Caco-2 (cell line): ENCODE results near the gene C10orf120. TPM values are rescaled to one million over a fixed set of nuclear protein-coding genes. Genes with fewer than 3 reads are reported as not detected.

Experiments
- BruUV-seq: library from RNA; stranded (reverse); fragments of 400-500 nt; replicated peaks from 2 replicates; lab custom pipeline; 2021; lab: Mats Ljungman, UMichigan
- CTCF ChIA-PET: fragments of 300-600 bp; sonication (Branson Sonifier 250); formaldehyde crosslinking; loops from one replicate; lab custom pipeline; 2022; ENCODE audit warnings: antibody characterized with exemption; lab: Charles Lee
- POLR2A ChIA-PET: fragments of 300-600 bp; sonication (Branson Sonifier 250); formaldehyde crosslinking; loops from one replicate; lab custom pipeline; 2022; ENCODE audit warnings: antibody characterized with exemption; lab: Charles Lee
- DNase-seq, 2 experiments: peaks; one replicate each; pipeline versions ENCODE4 v3.0.0 to v3.0.0-alpha.2; 2020 to 2022
- H3K27me3 ChIP-seq: replicated peaks from 2 replicates; pipeline ENCODE4 v1.6.0; 2011; ENCODE audit warnings: low read length; ENCODE audit not compliant: control insufficient read depth, insufficient read depth
- H3K36me3 ChIP-seq: 2 replicates; pipeline ENCODE4 v1.5.1; 2011; ENCODE audit warnings: low read length; ENCODE audit not compliant: control insufficient read depth, insufficient read depth
- H3K4me1 ChIP-seq: fragments of 250-450 bp; sonication (Bioruptor Pico); 2 replicates; pipeline ENCODE4 v1.5.1; 2020; ENCODE audit warnings: mild to moderate bottlenecking
- H3K4me3 ChIP-seq: 2 replicates; pipeline ENCODE4 v1.5.1; 2011; ENCODE audit warnings: low read depth, mild to moderate bottlenecking, control low read depth, low read length
- H3K9me3 ChIP-seq: fragments of 250-450 bp; sonication (Bioruptor Pico); 2 replicates; pipeline ENCODE4 v1.5.1; 2020; ENCODE audit warnings: mild to moderate bottlenecking, moderate library complexity
- H3K27ac Mint-ChIP-seq: one replicate; pipeline ENCODE4 v1.8.0; 2022; ENCODE audit warnings: mixed read lengths; ENCODE audit not compliant: unreplicated experiment
- H3K27me3 Mint-ChIP-seq: one replicate; pipeline ENCODE4 v1.8.0; 2022; ENCODE audit warnings: mixed read lengths; ENCODE audit not compliant: insufficient read depth, unreplicated experiment
- H3K36me3 Mint-ChIP-seq: one replicate; pipeline ENCODE4 v1.8.0; 2022; ENCODE audit warnings: mild to moderate bottlenecking, mixed read lengths; ENCODE audit not compliant: insufficient read depth, unreplicated experiment
- H3K4me1 Mint-ChIP-seq: one replicate; pipeline ENCODE4 v1.8.0; 2022; ENCODE audit warnings: low read depth, mixed read lengths; ENCODE audit not compliant: unreplicated experiment
- H3K4me3 Mint-ChIP-seq: one replicate; pipeline ENCODE4 v1.8.0; 2022; ENCODE audit warnings: mild to moderate bottlenecking, moderate library complexity, mixed read lengths; ENCODE audit not compliant: unreplicated experiment
- H3K9me3 Mint-ChIP-seq: one replicate; pipeline ENCODE4 v1.8.0; 2022; ENCODE audit warnings: mixed read lengths; ENCODE audit not compliant: unreplicated experiment
- CTCF ChIP-seq, 2 experiments: fragments of 200-600 bp in 1 of 2; IDR thresholded peaks; 1 replicate in 1 of 2; 2 replicates in 1 of 2; pipeline versions ENCODE4 v1.5.1 to v1.8.0; 2011 to 2022; ENCODE audit warnings: antibody characterized with exemption in 1 of 2, control low read depth in 1 of 2, inconsistent platforms in 1 of 2, low read depth in 1 of 2, low read length in 1 of 2, mild to moderate bottlenecking in 1 of 2, moderate library complexity in 1 of 2; ENCODE audit not compliant: insufficient read depth in 1 of 2, severe bottlenecking in 1 of 2, unreplicated experiment in 1 of 2
- intact Hi-C: fragments of 100-400 bp; cut with micrococcal nuclease; formaldehyde crosslinking; loops from one replicate; pipeline ENCODE4 v1.10.0; 2022; ENCODE audit not compliant: unreplicated experiment
- total RNA-seq: library from RNA; stranded (reverse); gene quantifications from 2 replicates; pipeline ENCODE4 v1.2.3, GENCODE V29; 2022

C10orf120 gene
- total RNA-seq, 1 experiment from 2014 or later = not detected

GRCh38 chr10:122660696-122661095 is 39.0 kb downstream of the C10orf120 start:
- H3K9me3 ChIP-seq = no peaks in the 10 kb centered on the region
- no peaks in the 10 kb centered on the region for H3K36me3 ChIP-seq
- no peaks in the 10 kb centered on the region for H3K4me1 ChIP-seq
- ChIA-PET POLR2A (no interaction called here), CTCF (no interaction called here)
- H3K27me3 Mint-ChIP-seq = peaks cover 18% of the 10 kb centered on the region
- H3K4me1 Mint-ChIP-seq = no peaks in the 10 kb centered on the region
- H3K36me3 Mint-ChIP-seq = no peaks in the 10 kb centered on the region
- H3K27ac Mint-ChIP-seq = no peak overlapping the region
- no peaks in the 10 kb centered on the region for H3K9me3 Mint-ChIP-seq
- no peak for TF ChIP-seq CTCF (IDR thresholded peaks at IDR 0.05; ENCODE audit: insufficient read depth in 1 of 2, low read depth in 1 of 2, low read length in 1 of 2, severe bottlenecking in 1 of 2, unreplicated experiment in 1 of 2)
- H3K4me3 ChIP-seq = no peak overlapping the region
- H3K27me3 ChIP-seq = peaks cover 1% of the 10 kb centered on the region; the same call in 1 of the 2 replicates
- no peak overlapping the region for H3K4me3 Mint-ChIP-seq
- intact Hi-C loops = no loop called here
- DNase-seq = no peak
- no TSS peak for BruUV-seq

- intact Hi-C loops = no loop called here
- Histone ChIP-seq H3K36me3 (no peaks in the 10 kb centered on the region), H3K4me3 (no peak overlapping the region), H3K27me3 (peaks cover 1% of the 10 kb centered on the region; the same call in 1 of the 2 replicates), H3K4me1 (no peaks in the 10 kb centered on the region), H3K9me3 (no peaks in the 10 kb centered on the region)
- no peak for TF ChIP-seq CTCF (IDR thresholded peaks at IDR 0.05; ENCODE audit: insufficient read depth in 1 of 2, low read depth in 1 of 2, low read length in 1 of 2, severe bottlenecking in 1 of 2, unreplicated experiment in 1 of 2)
- POLR2A ChIA-PET = no interaction called here
- CTCF ChIA-PET = interaction anchor here (1.4 kb wide), 1 partner anchor 11 kb away, joined by 3 read pairs; no protein-coding TSS in a partner anchor
- no TSS peak for BruUV-seq
- Mint-ChIP-seq H3K36me3 (no peaks in the 10 kb centered on the region), H3K27me3 (peaks cover 21% of the 10 kb centered on the region), H3K4me1 (no peaks in the 10 kb centered on the region), H3K27ac (no peak overlapping the region), H3K9me3 (no peaks in the 10 kb centered on the region), H3K4me3 (no peak overlapping the region)
- DNase-seq = no peak
These were observed 40.0 kb downstream of the C10orf120 start for GRCh38 chr10:122659651-122660050.

GRCh38 chr10:122659126-122659525 is 40.5 kb downstream of the C10orf120 start:
- CTCF ChIA-PET = interaction anchor here (1.4 kb wide), 1 partner anchor 10 kb away, joined by 3 read pairs; no protein-coding TSS in a partner anchor
- H3K27me3 Mint-ChIP-seq = peaks cover 19% of the 10 kb centered on the region

More at GRCh38 chr10:122659126-122659525, 40.5 kb downstream of the C10orf120 start:
- TF ChIP-seq CTCF (IDR thresholded peaks at IDR 0.05; ENCODE audit: insufficient read depth in 1 of 2, low read depth in 1 of 2, low read length in 1 of 2, severe bottlenecking in 1 of 2, unreplicated experiment in 1 of 2) = no peak
- Histone ChIP-seq H3K36me3 (no peaks in the 10 kb centered on the region), H3K9me3 (no peaks in the 10 kb centered on the region), H3K4me1 (no peaks in the 10 kb centered on the region), H3K4me3 (no peak overlapping the region), H3K27me3 (peaks cover 1% of the 10 kb centered on the region; the same call in 1 of the 2 replicates)
- Mint-ChIP-seq H3K9me3 (no peaks in the 10 kb centered on the region), H3K27ac (no peak overlapping the region), H3K4me1 (no peaks in the 10 kb centered on the region), H3K4me3 (no peak overlapping the region), H3K36me3 (no peaks in the 10 kb centered on the region)
- peak in 1 of 2 experiments; percentile 7 for DNase-seq
- POLR2A ChIA-PET = no interaction called here
- intact Hi-C loops = no loop called here
- BruUV-seq = no TSS peak
